Astrocyte of the spinal cord (primary cell): Measurements from ENCODE around the gene DMKN.

Source experiments
- DNase-seq: peaks from one replicate; pipeline ENCODE4 v3.0.0; 2011; ENCODE audit warnings: low read depth, low spot score
- H3K4me3 ChIP-seq: 2 replicates; pipeline ENCODE4 v1.5.1; 2011; ENCODE audit warnings: low read depth, mild to moderate bottlenecking, low read length, moderate library complexity
- CTCF ChIP-seq: IDR thresholded peaks from 2 replicates; pipeline ENCODE4 v1.5.1; 2012; ENCODE audit warnings: low read depth, mild to moderate bottlenecking, low read length, inconsistent platforms
- in situ Hi-C: cut with HindIII; loops from 2 replicates; pipeline ENCODE4 v1.10.0; 2017; ENCODE audit warnings: low sequenced_read_pairs

DMKN gene

GRCh38 chr19:35524181-35524837, 10.9 kb upstream of the DMKN start:
- no peak for DNase-seq
- no peak for TF ChIP-seq CTCF
- in situ Hi-C loops = no loop called here

GRCh38 chr19:35522745-35523327, 9.4 kb upstream of the DMKN start:
- no peak for TF ChIP-seq CTCF
- H3K4me3 ChIP-seq = no peak overlapping the region
- no peak for DNase-seq
- in situ Hi-C loops = no loop called here

More at GRCh38 chr19:35524181-35524837, 10.9 kb upstream of the DMKN start:
- H3K4me3 ChIP-seq = no peak overlapping the region

- no peak for DNase-seq
- no peak for TF ChIP-seq CTCF
- no peak overlapping the region for H3K4me3 ChIP-seq
- in situ Hi-C loops = no loop called here
These were observed 7.8 kb upstream of the DMKN start for GRCh38 chr19:35521124-35521743.

- no peak for DNase-seq
- no peak for TF ChIP-seq CTCF
- in situ Hi-C loops = no loop called here
- no peak overlapping the region for H3K4me3 ChIP-seq
These were observed 5.8 kb upstream of the DMKN start for GRCh38 chr19:35519291-35519690.

GRCh38 chr19:35518313-35518712, 4.9 kb upstream of the DMKN start:
- peak; percentile 74 for DNase-seq
- in situ Hi-C loops = no loop called here
- H3K4me3 ChIP-seq = no peak overlapping the region
- TF ChIP-seq CTCF = no peak

- H3K4me3 ChIP-seq = no peak overlapping the region
- in situ Hi-C loops = no loop called here
- DNase-seq = no peak
- no peak for TF ChIP-seq CTCF
These were observed 3.9 kb upstream of the DMKN start for GRCh38 chr19:35517342-35517741.
